Esophagus muscularis mucosa (tissue), 4 donors: ENCODE measurements around the gene RPLP1. TPM values are rescaled to one million over a fixed set of nuclear protein-coding genes. Genes with fewer than 3 reads are reported as not detected.

ENCODE experiments used
- DNase-seq: peaks from one replicate; pipeline ENCODE4 v3.0.0-alpha.2; 2017; ENCODE audit errors: extremely low spot score
- H3K27ac ChIP-seq, 4 donors: fragments of 200-600 bp; sonication (generic); replicated peaks in 1 of 4; 1 replicate in 3 of 4; 2 replicates in 1 of 4; pipeline ENCODE4 v1.5.1; 2016 to 2019; ENCODE audit warnings: mild to moderate bottlenecking in 1 of 4
- H3K27me3 ChIP-seq, 4 donors: fragments of 200-600 bp; sonication (generic); one replicate each; pipeline versions ENCODE4 v1.5.1 to v1.6.0; 2016 to 2019
- H3K36me3 ChIP-seq, 4 donors: fragments of 200-600 bp; sonication (generic); one replicate each; pipeline ENCODE4 v1.5.1; 2016 to 2019
- H3K4me1 ChIP-seq, 4 donors: fragments of 200-600 bp; sonication (generic); one replicate each; pipeline ENCODE4 v1.5.1; 2016 to 2019
- H3K4me3 ChIP-seq, 4 donors: fragments of 200-600 bp; sonication (generic); 1 replicate in 2 of 4; 2 replicates in 2 of 4; pipeline ENCODE4 v1.5.1; 2016 to 2019; ENCODE audit warnings: mild to moderate bottlenecking in 4 of 4, moderate library complexity in 1 of 4
- H3K9me3 ChIP-seq, 4 donors: fragments of 200-600 bp; sonication (generic); 1 replicate in 3 of 4; 2 replicates in 1 of 4; pipeline ENCODE4 v1.5.1; 2016 to 2019
- EP300 ChIP-seq: sonication (generic); formaldehyde crosslinking; IDR thresholded peaks from one replicate; pipeline ENCODE4 v1.6.1; 2017; ENCODE audit warnings: antibody characterized with exemption
- POLR2A ChIP-seq: fragments of 450-650 bp; IDR thresholded peaks from one replicate; pipeline ENCODE4 v1.6.1; 2017; ENCODE audit warnings: antibody characterized with exemption, moderate library complexity, mild to moderate bottlenecking, low read depth
- POLR2AphosphoS5 ChIP-seq, 2 donors: sonication (generic); formaldehyde crosslinking; IDR thresholded peaks; one replicate each; pipeline ENCODE4 v1.6.1; 2017; ENCODE audit warnings: antibody characterized with exemption in 2 of 2
- WGBS: methylation state at CpG from one replicate; pipeline ENCODE4 v1.1.5; 2018; 5-methylcytosine and 5-hydroxymethylcytosine counted together
- intact Hi-C: fragments of 100-400 bp; cut with DNase I; formaldehyde crosslinking; loops from one replicate; pipeline ENCODE4 v1.15.1; 2023
- total RNA-seq, 4 donors: library from RNA; depleted of rRNA; stranded (reverse); fragments of >200 nt; gene quantifications; one replicate each; pipeline versions ENCODE4 v1.1.0 to v1.2.1, GENCODE V29; 2016
- TF ChIP-seq, protein P1 (sequence below), 3 experiments: fragments of 200-600 bp in 2 of 3; fragments of 450-650 bp in 1 of 3; sonication (generic) in 2 of 3; IDR thresholded peaks; one replicate each; pipeline ENCODE4 v1.5.1; 2017 to 2019; ENCODE audit warnings: antibody characterized with exemption in 3 of 3, mild to moderate bottlenecking in 2 of 3, moderate library complexity in 1 of 3

RPLP1 gene
- total RNA-seq, 4 donors from 2014 or later, result 460 to 623 (median 514) TPM

DNA sequence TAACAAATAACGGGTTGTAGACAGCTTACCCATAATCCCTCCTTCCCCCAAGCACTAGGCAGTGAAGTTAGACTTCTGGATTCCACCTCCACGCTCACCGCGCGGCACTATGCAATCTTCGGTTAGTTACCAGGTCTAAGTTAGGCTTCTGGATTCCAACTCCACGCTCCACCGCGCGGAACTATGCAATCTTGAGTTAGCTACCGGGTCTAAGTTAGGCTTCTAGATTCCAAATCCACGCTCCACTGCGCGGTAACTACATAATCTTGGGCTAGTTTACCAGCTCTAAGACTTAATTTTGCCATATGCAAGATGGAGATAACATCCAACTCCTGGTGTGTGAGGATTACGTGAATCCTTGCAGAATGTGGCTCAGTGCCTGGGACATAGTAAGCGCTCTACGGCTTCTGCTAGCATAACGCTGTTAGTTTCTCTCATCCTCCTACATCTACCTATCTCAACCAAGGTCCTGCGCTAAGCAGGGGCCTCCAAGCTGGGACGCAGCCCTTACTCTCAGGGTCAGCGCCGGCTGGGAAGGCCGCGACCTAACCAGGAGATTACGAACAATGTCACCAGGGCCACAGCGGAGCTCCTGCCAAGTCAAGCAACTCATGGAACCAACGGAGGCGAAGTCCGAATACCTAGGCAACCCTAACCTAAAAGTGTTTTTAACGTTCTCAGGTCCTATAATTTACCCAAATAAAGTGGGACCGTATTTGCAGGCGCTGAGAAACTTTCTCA lies 497 bp upstream of the RPLP1 start:
- peaks cover 28 to 43% (median 31%) of the 10 kb centered on the region in 4 donors for H3K4me1 ChIP-seq

DNA sequence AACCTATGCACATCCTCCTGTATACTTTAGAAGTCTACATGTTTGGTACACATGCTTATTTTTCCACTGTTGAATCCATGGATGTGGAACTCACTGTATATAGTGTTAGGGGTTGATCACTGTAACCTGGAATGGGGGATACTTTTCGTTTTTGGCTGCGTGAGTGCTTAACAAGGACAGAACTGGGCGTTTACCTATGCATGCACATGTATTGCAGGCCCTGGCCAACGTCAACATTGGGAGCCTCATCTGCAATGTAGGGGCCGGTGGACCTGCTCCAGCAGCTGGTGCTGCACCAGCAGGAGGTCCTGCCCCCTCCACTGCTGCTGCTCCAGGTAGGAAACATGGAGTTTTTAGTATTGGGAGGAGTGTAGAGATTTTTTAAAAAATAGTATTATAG lies 2.3 kb downstream of the RPLP1 start:
- Histone ChIP-seq H3K9me3 (no peaks in the 10 kb centered on the region), H3K4me1 (peaks cover 28 to 54% (median 40%) of the 10 kb centered on the region in 4 donors), H3K36me3 (peaks cover 0 to 38% (median 31%) of the 10 kb centered on the region in 4 donors), H3K27ac (peak overlapping the region in 1 of 4 donors; percentile 96), H3K4me3 (peak overlapping the region in 3 of 4 donors; percentile 3 to 87 (median 6)), H3K27me3 (no peaks in the 10 kb centered on the region)
- TF ChIP-seq POLR2A (no peak), POLR2AphosphoS5 (IDR thresholded peaks at IDR 0.05) (no peak), EP300 (no peak)
- TF ChIP-seq, protein P1, sequence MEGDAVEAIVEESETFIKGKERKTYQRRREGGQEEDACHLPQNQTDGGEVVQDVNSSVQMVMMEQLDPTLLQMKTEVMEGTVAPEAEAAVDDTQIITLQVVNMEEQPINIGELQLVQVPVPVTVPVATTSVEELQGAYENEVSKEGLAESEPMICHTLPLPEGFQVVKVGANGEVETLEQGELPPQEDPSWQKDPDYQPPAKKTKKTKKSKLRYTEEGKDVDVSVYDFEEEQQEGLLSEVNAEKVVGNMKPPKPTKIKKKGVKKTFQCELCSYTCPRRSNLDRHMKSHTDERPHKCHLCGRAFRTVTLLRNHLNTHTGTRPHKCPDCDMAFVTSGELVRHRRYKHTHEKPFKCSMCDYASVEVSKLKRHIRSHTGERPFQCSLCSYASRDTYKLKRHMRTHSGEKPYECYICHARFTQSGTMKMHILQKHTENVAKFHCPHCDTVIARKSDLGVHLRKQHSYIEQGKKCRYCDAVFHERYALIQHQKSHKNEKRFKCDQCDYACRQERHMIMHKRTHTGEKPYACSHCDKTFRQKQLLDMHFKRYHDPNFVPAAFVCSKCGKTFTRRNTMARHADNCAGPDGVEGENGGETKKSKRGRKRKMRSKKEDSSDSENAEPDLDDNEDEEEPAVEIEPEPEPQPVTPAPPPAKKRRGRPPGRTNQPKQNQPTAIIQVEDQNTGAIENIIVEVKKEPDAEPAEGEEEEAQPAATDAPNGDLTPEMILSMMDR (IDR thresholded peaks at IDR 0.05), result no peak
- 22% methylated on average over 5 of the region's 5 CpGs for WGBS
- DNase-seq, result no peak
- intact Hi-C loops, result loop anchor here (5.0 kb wide), 2 partner anchors 38 to 638 kb away; no protein-coding TSS in a partner anchor

More for the DNA sequence above, 497 bp upstream of the RPLP1 start:
- peak overlapping the region; percentile 71 to 87 (median 82) for H3K4me3 ChIP-seq
- no peak for DNase-seq
- intact Hi-C loops, result loop anchor here (5.0 kb wide), 2 partner anchors 35 to 635 kb away; no protein-coding TSS in a partner anchor
- peak overlapping the region; percentile 84 to 96 (median 93) for H3K27ac ChIP-seq
- no peak for TF ChIP-seq POLR2AphosphoS5 (IDR thresholded peaks at IDR 0.05)
- TF ChIP-seq, protein P1 (IDR thresholded peaks at IDR 0.05), result no peak
- TF ChIP-seq POLR2A, result no peak
- TF ChIP-seq EP300, result no peak
- no peaks in the 10 kb centered on the region for H3K9me3 ChIP-seq
- WGBS, result 14% methylated on average over 22 of the region's 32 CpGs
- no peaks in the 10 kb centered on the region for H3K27me3 ChIP-seq
- peaks cover 0 to 38% (median 24%) of the 10 kb centered on the region in 4 donors for H3K36me3 ChIP-seq

DNA sequence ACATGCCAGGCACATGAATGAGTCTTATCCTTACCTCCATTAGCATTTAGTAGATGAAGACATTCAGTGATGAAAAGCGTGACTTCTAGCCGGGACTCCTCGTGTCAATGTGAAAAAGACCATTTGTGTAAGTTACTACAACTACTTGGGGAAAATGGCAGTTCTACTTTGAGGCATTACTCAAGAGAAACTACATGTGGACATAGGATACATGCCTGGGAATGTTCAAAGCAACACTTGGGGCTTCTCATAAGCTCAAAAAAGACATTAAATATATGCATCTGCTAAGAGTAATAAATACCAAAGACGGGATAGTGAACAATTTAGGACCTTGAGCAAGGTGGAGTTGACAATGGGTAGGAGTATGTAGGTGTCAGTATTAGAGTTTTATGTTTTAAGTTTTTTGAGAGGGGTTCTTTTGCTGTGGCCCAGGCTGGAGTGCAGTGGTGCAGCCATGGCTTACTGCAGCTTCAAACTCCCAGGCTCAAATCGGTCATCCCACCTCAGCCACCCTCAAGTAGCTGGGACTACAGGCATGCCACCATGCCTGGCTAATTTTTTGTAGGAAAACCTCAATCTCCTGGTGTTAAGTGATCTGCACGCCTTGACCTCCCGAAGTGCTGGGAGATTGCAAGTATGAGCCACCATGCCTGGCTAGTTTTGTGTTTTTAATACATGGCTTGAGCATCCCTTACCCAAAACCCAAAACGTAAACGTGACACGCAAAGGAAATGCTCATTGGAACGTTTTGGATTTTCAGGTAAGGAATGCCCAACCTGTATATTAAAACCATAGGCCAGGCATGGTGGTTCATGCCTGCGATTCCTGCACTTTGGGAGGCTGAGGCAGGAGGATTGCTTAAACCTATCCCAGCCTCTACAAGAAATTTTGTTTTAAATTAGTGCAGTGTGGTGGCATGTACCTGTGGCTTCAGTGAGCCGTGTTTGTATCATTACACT lies 3.9 kb downstream of the RPLP1 start:
- H3K27me3 ChIP-seq, result no peaks in the 10 kb centered on the region
- intact Hi-C loops, result no loop called here
- DNase-seq, result no peak
- WGBS, result 89% methylated on average over 13 of the region's 13 CpGs
- no peak for TF ChIP-seq POLR2A
- H3K36me3 ChIP-seq, result peaks cover 0 to 38% (median 31%) of the 10 kb centered on the region in 4 donors
- H3K27ac ChIP-seq, result no peak overlapping the region
- no peak overlapping the region for H3K4me3 ChIP-seq
- H3K9me3 ChIP-seq, result no peaks in the 10 kb centered on the region
- peaks cover 28 to 63% (median 51%) of the 10 kb centered on the region in 4 donors for H3K4me1 ChIP-seq

DNA sequence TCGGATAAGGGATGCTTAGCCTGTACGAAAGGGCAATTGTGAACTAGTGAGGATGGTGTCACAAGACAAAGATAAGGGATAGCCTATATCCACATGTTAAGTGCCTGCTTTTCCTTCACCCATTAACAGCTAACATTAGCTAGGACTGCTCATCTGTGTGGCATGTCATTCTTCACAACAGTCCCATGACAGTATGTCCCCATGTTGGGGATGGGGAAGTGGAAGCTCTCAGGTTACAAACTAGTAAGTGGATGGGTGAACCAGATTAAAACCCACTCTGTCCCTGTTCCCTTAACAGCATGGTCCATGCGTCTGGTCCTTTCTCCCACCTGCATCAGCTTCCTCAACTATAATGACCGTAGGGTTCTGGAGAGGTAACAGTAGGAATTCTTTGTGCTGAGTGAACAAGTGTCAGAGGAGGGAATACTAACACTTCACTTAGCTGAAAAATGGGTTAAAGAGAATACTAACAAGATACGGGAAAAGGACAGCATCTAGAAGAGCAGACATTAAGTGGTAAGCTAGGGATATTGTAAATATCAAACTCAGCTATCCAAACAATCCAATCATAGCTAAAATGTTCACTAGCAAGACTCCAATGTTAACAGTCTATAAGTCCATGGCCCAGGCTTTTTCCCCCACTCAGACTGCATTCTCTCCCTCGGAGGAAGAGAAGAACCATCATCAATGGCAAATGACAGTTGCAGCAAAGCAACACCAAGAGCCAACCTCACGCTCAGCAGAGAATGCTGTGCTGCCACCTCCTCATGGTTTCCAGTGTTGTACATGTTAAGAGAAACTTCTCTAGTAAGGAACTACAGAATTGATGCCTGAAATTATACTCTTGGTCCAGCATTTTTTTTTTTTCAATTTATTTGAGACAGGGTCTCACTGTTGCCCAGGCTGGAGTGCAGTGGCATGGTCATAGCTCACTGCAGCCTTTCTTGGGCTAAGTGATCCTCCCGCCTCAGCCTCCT lies 5.0 kb downstream of the RPLP1 start:
- no peak overlapping the region for H3K4me3 ChIP-seq
- peaks cover 0 to 38% (median 31%) of the 10 kb centered on the region in 4 donors for H3K36me3 ChIP-seq
- 73% methylated on average over 8 of the region's 8 CpGs for WGBS
- peak in 1 of 2 donors; percentile 6 for TF ChIP-seq POLR2AphosphoS5 (IDR thresholded peaks at IDR 0.05)
- TF ChIP-seq, protein P1 (IDR thresholded peaks at IDR 0.05), result no peak
- intact Hi-C loops, result no loop called here
- no peak for DNase-seq
- H3K27ac ChIP-seq, result peak overlapping the region in 1 of 4 donors; percentile 23
- no peaks in the 10 kb centered on the region for H3K27me3 ChIP-seq
- H3K4me1 ChIP-seq, result peaks cover 28 to 66% (median 54%) of the 10 kb centered on the region in 4 donors
- H3K9me3 ChIP-seq, result no peaks in the 10 kb centered on the region
